HG02885 (cell line): ENCODE results near the gene GNPTAB.

Source experiments
- ATAC-seq: cut with Tn5 transposase; IDR thresholded peaks from one replicate; pipeline ENCODE4 v1.9.1; 2021; ENCODE audit warnings: mild to moderate bottlenecking; ENCODE audit not compliant: unreplicated experiment, poor library complexity

The GNPTAB gene

GRCh38 chr12:101700299-101700820 is 130.4 kb downstream of the GNPTAB start:
- ATAC-seq: no peak

DNA sequence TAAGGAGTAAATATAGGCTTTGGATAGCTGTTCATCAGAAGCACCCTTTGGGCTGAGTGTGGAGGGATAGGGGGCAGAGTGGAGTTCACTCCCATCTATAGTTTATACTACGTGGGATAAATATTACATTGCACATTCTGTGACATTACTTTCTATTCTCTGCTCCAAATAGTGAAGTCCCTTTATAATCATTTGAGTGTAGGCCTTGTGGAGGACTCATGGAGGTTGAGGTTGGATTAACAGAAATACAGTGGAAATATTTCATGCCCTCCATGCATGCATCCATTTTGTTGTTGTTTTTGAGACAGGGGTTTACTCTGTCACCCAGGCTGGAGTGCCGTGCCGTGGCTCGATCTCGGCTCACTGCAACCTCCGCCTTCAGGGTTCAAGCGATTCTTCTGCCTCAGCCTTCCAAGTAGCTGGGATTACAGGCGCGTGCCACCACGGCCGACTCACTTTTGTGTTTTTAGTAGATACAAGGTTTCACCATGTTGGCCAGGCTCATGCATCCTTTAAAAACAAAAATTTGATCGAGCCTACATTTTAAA is 131.9 kb downstream of the GNPTAB start:
- no peak for ATAC-seq

DNA sequence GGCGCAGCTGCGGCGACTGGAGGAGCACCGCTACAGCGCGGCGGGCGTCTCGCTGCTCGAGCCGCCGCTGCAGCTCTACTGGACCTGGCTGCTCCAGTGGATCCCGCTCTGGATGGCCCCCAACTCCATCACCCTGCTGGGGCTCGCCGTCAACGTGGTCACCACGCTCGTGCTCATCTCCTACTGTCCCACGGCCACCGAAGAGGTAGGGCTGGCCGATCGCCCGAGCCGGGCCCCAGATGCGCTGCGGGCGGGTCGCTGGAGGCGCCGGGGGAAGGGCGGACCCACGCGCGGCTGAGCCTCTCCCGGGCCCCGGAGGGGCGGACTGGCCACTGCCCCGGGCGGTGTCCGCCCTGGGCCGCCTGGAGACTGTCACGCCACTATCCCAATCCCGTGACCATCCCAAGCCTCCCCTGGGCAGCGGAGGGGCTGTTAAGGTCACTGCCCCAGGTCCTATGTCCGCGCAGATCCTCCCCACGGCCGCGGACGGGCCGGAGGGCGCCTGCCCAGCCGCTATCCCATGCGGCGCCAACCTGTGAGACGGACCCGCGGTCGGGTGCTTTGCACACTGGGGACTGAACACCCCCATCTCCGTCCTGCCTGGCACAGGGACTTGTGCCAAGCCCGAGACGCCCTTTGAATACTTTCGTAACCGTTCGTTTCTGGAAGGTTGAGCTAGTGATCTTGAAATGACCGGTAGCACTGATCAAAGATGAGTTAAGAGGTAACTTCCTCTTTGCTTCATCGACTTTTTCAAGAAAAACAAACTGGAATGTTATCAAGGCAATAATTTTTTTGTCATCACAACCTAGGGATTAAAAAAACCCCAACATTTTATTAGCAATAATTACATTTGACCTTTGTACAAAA is 132.6 kb downstream of the GNPTAB start:
- peak; percentile 35 for ATAC-seq

DNA sequence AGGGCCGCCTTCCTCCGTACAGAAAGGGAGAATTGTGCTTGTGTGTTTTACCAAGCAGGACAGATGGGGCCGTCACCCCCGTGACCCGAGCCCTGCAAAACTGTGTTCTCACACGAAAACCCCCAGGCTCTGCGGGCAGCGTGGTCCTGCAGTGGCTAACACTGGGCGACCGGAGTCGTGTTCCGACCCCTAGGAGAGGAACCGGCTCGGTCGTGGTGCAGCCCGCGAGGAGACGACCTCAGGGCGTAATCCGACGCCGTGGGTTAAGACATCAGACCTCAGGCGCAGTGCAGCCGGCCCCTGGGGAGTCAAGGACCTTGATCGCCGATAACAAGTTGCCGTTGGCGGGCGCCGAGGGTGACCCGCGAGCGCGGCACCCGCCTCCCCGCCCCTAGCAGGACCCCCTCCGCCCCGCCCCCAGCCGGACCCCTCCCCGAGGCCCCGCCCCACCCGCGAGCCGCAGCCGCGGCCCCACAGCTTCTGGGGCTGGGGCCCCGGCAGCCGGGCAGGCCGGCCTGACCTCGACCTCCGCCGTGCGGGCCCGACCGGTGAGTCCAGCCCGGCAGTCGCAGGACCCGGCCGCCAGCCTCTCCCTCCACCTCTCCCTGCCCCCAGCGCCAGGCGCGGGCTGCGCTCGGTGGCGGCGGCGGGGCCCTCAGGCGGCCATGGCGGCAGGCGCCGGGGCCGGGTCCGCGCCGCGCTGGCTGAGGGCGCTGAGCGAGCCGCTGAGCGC is 133.4 kb downstream of the GNPTAB start, which contains the start of gene CHPT1:
Gene CHPT1, plus strand, starts transcription at position 444 of the 733 bp plus-strand sequence. Its CDS starts 222 bp downstream, at position 666.
- peak; percentile 71 for ATAC-seq

DNA sequence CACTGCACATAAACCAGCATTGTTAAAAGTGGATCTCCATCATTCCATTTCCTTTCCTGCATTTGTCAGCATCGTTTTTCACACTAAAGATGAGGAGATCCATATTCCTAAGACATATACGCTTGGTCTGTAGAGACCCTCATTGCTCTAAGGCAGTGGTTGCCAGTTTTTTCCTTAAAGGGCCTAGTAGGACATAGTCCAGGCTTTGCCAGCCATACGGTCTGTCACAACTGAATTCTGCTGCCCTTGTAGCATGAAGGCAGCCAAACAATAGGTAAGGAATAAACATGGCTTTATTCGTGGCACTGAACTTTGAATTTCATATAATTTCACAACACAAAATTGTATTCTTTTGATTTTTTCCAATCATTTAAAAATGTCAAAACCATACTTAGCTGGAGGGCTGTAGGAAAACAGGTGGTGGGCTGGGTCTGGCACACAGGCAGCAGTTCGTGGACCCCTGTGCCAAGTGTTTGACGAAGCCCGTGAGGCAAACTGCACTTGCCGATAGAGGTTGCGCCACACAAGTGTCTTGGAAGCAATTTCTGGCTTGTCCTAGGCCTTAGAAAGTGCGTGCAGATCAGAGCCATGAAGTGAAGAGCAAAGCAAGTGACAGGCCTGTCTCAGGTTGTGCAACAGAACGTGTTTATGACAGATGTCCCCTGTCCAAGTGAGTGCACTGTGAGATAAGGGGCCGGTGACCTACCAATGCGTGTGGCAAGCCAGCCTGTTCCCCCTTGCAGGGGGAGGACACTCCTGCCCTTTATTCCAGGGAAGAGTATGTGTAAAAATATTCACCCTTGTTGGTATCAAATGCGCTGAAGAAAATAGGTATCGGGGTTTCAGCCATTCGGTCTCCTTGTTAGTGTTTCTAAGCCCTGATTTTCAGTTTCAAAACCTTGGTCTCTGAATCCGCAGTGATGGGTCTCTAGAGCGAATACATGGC is 134.2 kb downstream of the GNPTAB start:
- ATAC-seq: no peak

DNA sequence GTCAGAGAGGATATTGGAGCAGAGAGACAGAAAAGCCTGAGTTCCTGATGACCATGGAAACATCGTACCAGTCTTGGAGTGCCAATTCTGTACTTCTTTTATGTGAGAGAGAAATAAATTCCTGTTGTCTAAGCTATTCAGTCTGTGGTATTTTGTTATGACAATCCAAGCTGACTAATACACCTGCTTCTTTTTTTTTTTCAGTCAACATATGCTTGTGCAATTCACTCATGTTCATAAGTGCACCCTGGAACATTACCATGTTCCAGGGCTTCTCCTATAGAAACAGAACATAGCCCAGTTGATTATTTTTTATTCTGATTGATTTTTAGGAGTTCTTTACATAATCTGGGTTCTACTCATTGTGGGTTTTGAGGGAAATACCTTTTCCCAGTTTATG is 135.1 kb downstream of the GNPTAB start:
- ATAC-seq: no peak
